Measurements from ENCODE around the gene SLC38A6. TPM values are rescaled to one million over a fixed set of nuclear protein-coding genes. Genes with fewer than 3 reads are reported as not detected.

The SLC38A6 gene
- total and polyA plus RNA-seq, 2 of the 13 experiments (the other 11 are each of a cell fraction or from before 2014, with no cell fraction given), result 6.9 to 22.1 TPM

DNA sequence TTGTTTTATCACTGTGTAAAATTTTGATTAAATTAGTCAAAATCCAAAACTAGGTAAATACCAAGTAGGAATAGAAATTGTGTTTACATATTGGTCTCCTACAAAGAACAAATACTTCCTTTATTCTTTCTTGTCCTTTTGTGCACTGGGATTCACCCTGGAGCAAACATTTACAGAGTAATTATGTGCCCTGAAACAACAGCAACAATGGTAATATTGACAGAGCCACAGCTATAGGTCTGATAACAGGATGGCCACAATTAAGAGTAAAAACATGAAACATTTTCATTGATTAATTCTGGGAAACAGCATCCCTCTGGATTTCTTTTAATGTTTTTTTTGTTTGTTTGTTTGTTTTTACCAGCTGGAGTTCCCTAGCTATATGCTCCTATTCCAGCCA, 61.2 kb downstream of the SLC38A6 start (continued):
- TF ChIP-seq, protein P1, sequence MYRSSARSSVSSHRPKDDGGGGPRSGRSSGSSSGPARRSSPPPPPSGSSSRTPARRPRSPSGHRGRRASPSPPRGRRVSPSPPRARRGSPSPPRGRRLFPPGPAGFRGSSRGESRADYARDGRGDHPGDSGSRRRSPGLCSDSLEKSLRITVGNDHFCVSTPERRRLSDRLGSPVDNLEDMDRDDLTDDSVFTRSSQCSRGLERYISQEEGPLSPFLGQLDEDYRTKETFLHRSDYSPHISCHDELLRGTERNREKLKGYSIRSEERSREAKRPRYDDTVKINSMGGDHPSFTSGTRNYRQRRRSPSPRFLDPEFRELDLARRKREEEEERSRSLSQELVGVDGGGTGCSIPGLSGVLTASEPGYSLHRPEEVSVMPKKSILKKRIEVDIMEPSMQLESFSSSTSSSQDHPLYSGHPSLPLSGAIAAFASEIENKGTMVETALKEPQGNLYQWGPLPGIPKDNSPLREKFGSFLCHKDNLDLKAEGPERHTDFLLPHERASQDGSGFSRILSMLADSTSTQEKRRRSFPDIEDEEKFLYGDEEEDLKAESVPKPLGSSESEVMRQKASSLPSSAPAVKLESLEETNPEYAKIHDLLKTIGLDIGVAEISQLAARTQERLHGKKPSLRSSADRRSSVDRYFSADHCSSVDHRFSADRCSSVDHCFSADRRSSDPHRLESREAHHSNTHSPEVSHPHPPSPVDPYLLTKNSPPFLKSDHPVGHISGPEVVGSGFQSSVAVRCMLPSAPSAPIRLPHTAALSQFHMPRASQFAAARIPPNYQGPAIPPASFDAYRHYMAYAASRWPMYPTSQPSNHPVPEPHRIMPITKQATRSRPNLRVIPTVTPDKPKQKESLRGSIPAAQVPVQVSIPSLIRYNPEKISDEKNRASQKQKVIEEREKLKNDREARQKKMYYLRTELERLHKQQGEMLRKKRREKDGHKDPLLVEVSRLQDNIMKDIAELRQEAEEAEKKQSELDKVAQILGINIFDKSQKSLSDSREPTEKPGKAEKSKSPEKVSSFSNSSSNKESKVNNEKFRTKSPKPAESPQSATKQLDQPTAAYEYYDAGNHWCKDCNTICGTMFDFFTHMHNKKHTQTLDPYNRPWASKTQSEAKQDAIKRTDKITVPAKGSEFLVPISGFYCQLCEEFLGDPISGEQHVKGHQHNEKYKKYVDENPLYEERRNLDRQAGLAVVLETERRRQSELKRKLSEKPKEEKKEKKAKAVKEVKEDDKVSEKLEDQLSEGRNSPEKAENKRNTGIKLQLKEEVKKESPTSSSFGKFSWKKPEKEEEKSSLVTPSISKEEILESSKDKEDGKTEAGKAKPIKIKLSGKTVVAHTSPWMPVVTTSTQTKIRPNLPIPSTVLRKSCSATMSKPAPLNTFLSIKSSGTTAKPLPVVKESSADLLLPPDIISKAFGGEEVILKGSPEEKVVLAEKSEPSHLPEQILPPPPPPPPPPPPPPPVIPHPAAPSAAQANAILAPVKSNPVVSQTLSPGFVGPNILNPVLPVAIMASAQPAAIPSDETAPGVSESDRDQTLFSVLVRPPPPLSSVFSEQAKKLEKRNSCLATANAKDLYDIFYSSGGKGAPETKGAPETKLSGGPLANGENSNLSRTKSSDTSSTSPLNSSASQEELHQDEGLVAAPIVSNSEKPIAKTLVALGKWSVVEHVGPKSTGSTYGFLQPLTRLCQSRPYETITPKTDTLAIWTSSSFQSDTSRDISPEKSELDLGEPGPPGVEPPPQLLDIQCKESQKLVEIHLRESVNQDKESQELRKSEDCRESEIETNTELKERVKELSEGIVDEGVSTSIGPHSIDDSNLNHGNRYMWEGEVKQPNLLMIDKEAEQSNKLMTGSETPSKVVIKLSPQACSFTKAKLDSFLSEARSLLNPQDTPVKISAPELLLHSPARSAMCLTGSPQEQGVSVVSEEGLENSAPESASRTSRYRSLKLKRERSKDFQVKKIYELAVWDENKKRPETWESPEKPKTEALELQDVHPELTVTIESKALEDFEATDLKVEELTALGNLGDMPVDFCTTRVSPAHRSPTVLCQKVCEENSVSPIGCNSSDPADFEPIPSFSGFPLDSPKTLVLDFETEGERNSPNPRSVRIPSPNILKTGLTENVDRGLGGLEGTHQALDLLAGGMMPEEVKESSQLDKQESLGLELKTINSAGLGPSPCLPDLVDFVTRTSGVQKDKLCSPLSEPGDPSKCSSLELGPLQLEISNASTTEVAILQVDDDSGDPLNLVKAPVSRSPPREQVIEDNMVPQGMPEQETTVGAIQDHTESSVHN (CRISPR knock-in tag; IDR thresholded peaks at IDR 0.05), result no peak
- peak; percentile 99 for TF ChIP-seq TBX3 (IDR thresholded peaks at IDR 0.05; ENCODE audit: borderline replicate concordance)
- TF ChIP-seq, protein P2, sequence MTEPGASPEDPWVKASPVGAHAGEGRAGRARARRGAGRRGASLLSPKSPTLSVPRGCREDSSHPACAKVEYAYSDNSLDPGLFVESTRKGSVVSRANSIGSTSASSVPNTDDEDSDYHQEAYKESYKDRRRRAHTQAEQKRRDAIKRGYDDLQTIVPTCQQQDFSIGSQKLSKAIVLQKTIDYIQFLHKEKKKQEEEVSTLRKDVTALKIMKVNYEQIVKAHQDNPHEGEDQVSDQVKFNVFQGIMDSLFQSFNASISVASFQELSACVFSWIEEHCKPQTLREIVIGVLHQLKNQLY (CRISPR knock-in tag; IDR thresholded peaks at IDR 0.05), result peak; percentile 62; the same call in 1 of the 2 replicates
- no peak for TF ChIP-seq ZKSCAN1 (IDR thresholded peaks at IDR 0.05; ENCODE audit: low read length)
- no peak for TF ChIP-seq TOE1 (CRISPR knock-in tag; IDR thresholded peaks at IDR 0.05)
- TF ChIP-seq, protein P3, sequence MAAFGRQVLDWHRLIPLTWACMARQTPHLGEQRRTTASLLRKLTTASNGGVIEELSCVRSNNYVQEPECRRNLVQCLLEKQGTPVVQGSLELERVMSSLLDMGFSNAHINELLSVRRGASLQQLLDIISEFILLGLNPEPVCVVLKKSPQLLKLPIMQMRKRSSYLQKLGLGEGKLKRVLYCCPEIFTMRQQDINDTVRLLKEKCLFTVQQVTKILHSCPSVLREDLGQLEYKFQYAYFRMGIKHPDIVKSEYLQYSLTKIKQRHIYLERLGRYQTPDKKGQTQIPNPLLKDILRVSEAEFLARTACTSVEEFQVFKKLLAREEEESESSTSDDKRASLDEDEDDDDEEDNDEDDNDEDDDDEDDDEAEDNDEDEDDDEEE (CRISPR knock-in tag; IDR thresholded peaks at IDR 0.05), result no peak
- TF ChIP-seq, protein P4, sequence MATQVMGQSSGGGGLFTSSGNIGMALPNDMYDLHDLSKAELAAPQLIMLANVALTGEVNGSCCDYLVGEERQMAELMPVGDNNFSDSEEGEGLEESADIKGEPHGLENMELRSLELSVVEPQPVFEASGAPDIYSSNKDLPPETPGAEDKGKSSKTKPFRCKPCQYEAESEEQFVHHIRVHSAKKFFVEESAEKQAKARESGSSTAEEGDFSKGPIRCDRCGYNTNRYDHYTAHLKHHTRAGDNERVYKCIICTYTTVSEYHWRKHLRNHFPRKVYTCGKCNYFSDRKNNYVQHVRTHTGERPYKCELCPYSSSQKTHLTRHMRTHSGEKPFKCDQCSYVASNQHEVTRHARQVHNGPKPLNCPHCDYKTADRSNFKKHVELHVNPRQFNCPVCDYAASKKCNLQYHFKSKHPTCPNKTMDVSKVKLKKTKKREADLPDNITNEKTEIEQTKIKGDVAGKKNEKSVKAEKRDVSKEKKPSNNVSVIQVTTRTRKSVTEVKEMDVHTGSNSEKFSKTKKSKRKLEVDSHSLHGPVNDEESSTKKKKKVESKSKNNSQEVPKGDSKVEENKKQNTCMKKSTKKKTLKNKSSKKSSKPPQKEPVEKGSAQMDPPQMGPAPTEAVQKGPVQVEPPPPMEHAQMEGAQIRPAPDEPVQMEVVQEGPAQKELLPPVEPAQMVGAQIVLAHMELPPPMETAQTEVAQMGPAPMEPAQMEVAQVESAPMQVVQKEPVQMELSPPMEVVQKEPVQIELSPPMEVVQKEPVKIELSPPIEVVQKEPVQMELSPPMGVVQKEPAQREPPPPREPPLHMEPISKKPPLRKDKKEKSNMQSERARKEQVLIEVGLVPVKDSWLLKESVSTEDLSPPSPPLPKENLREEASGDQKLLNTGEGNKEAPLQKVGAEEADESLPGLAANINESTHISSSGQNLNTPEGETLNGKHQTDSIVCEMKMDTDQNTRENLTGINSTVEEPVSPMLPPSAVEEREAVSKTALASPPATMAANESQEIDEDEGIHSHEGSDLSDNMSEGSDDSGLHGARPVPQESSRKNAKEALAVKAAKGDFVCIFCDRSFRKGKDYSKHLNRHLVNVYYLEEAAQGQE (IDR thresholded peaks at IDR 0.05; ENCODE audit: borderline replicate concordance in 1 of 2, low read depth in 1 of 2, low read length in 2 of 2), result 0 out of 4 replicates have a peak, but pooled peaks of 1 of the 2 experiments have one; percentile 29
- TF ChIP-seq, protein P5, sequence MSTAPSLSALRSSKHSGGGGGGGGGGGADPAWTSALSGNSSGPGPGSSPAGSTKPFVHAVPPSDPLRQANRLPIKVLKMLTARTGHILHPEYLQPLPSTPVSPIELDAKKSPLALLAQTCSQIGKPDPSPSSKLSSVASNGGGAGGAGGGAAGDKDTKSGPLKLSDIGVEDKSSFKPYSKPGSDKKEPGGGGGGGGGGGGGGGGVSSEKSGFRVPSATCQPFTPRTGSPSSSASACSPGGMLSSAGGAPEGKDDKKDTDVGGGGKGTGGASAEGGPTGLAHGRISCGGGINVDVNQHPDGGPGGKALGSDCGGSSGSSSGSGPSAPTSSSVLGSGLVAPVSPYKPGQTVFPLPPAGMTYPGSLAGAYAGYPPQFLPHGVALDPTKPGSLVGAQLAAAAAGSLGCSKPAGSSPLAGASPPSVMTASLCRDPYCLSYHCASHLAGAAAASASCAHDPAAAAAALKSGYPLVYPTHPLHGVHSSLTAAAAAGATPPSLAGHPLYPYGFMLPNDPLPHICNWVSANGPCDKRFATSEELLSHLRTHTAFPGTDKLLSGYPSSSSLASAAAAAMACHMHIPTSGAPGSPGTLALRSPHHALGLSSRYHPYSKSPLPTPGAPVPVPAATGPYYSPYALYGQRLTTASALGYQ (CRISPR knock-in tag; IDR thresholded peaks at IDR 0.05), result peak; percentile 79; the same call in 1 of the 2 replicates
- no peak for TF ChIP-seq ZNF720 (CRISPR knock-in tag; IDR thresholded peaks at IDR 0.05)
- TF ChIP-seq ZNF138 (CRISPR knock-in tag; IDR thresholded peaks at IDR 0.05; ENCODE audit: low read depth), result no peak
- TF ChIP-seq ZNF121 (CRISPR knock-in tag; IDR thresholded peaks at IDR 0.05), result no peak
- peak; percentile 47; the same call in 1 of the 2 replicates for TF ChIP-seq DPF2 (CRISPR knock-in tag; IDR thresholded peaks at IDR 0.05; ENCODE audit: borderline replicate concordance, low read depth)
- TF ChIP-seq HNRNPL (IDR thresholded peaks at IDR 0.05; ENCODE audit: low read depth, low read length), result no peak
- TF ChIP-seq RARG (CRISPR knock-in tag; IDR thresholded peaks at IDR 0.05; ENCODE audit: low read depth), result no peak

All from HepG2 (cell line).